Hematopoietic multipotent progenitor cell treated with erythropoietin and hydrocortisone succinate and interleukin-3 and kit ligand, for 6 days (in vitro differentiated cells): ENCODE results near the gene TSACC.
"Not testable (repeated sequence)": the region's sequence is repeated elsewhere in the genome, so short reads cannot be mapped to it uniquely, and the experiment has no call there.

Experiments used
- DNase-seq: peaks from one replicate; pipeline ENCODE4 v3.0.0-alpha.2; 2015

The TSACC gene

GRCh38 chr1:156347331-156347730 is 9.0 kb downstream of the TSACC start:
- no peak for DNase-seq

- DNase-seq: not testable (repeated sequence)
Measured at GRCh38 chr1:156352481-156352880, 14.2 kb downstream of the TSACC start.

DNA sequence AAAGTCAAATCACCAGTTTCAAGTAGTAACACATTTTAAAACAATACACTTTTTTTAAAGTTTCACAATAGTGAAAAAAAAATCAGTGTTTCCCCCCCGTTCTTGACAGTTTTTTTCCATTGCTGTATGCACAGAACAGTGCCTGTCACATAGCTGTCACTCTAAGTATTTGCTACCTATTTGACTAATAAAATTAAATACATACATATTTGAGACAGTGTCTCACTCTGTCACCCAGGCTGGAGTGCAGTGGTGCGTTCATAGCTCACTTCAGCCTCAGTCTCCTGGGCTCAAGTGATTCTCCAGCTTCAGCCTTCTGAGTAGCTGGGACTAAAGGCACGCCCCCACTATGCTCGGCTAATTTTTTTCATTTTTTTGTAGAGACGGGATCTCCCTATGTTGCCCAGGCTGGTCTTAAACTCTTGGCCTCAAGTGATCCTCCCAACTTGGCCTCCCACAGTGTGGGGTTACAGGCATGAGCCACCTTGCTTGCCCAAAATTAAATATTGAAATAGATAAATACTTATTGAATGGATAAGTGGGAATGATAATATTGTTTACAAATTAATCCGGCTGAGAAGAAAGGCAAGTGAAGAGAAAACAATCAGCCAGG is 18.0 kb downstream of the TSACC start:
- no peak for DNase-seq

GRCh38 chr1:156356875-156357534 is 18.7 kb downstream of the TSACC start:
- peak; percentile 61 for DNase-seq

GRCh38 chr1:156357977-156358376 is 19.7 kb downstream of the TSACC start:
- DNase-seq: no peak

- no peak for DNase-seq
Measured at GRCh38 chr1:156358641-156359040, 20.3 kb downstream of the TSACC start.

- DNase-seq: no peak
Measured at GRCh38 chr1:156359249-156359648, 20.9 kb downstream of the TSACC start.

GRCh38 chr1:156359973-156360372 is 21.6 kb downstream of the TSACC start:
- DNase-seq: no peak

DNA sequence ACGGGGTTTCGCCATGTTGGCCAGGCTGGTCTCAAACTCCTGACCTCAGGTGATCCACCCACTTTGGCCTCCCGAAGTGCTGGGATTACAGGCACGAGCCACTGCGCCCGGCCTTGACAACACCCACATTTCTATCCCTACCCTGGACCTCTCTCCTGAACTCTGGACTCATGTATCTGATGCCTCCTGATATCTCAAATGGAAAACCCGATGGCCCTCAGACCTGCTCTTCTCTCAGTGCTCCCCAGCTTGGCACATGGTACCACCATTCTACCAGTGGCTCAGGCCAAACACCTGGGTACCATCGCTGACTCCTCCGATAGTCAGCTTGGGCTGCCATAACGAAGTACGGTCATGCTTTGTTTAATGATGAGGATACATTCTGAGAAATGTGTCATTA is 22.2 kb downstream of the TSACC start:
- no peak for DNase-seq

DNA sequence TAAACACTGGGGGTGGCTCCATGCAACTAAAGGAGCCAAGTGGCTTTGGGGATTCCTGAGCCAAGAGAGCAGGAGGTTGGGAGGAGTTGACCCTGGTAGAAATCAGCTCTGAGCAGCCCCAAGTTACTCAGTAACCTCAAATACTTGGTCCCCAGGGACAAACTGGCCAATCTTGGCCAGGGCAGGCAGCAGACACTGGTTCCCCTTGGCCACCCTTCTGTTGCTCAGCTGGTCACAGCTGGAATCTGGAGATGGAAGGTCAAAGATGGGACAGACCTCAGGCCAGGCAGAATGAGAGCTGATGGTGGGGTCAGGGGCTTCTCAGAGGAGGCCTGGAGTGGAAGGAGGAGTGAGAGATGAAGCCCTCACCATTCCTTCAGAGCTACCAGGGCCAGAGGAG is 27.4 kb downstream of the TSACC start:
- no peak for DNase-seq

GRCh38 chr1:156366378-156367166 is 28.2 kb downstream of the TSACC start:
- DNase-seq: no peak

GRCh38 chr1:156367383-156368156 is 29.2 kb downstream of the TSACC start:
- DNase-seq: no peak

GRCh38 chr1:156368157-156368658 is 29.9 kb downstream of the TSACC start:
- DNase-seq: no peak

DNA sequence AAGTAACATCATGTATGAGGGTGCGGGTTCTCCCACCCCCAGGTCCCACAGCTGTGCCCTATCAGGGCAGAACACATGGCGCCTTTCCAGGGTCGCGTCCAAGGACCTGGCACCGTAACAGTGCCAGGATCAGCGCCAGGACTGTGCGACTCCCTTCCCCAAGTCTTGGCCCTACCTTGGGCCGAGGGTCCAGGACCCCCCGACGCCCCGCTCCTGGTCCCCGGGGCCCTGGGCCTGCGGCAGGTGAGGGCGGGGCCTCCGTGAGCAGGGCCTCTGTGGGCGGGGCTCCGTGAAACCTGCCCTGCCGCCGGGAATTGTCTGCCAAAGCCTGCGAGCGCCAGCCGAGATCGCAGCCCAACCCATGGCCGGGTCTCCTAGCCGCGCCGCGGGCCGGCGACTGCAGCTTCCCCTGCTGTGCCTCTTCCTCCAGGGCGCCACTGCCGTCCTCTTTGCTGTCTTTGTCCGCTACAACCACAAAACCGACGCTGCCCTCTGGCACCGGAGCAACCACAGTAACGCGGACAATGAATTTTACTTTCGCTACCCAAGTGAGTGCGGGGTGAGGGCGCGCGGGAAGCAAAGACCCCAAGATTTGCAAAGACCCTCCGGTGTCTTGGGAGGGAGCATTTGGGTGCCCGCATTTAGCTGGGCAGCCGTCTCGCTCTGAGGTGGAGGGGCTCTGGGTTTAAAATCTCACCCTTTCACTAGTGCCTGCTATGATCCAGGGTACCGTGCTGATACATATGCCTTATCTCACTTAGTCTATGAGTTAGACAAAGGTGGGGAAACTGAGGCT is 30.8 kb downstream of the TSACC start, which contains the start of gene RHBG:
Gene RHBG (plus strand): TSS at position 323 of the 796 bp plus-strand sequence. CDS start 39 bp downstream, at position 362.
- DNase-seq: peak; percentile 58

GRCh38 chr1:156369685-156370286 is 31.5 kb downstream of the TSACC start:
- not testable (repeated sequence) for DNase-seq

DNA sequence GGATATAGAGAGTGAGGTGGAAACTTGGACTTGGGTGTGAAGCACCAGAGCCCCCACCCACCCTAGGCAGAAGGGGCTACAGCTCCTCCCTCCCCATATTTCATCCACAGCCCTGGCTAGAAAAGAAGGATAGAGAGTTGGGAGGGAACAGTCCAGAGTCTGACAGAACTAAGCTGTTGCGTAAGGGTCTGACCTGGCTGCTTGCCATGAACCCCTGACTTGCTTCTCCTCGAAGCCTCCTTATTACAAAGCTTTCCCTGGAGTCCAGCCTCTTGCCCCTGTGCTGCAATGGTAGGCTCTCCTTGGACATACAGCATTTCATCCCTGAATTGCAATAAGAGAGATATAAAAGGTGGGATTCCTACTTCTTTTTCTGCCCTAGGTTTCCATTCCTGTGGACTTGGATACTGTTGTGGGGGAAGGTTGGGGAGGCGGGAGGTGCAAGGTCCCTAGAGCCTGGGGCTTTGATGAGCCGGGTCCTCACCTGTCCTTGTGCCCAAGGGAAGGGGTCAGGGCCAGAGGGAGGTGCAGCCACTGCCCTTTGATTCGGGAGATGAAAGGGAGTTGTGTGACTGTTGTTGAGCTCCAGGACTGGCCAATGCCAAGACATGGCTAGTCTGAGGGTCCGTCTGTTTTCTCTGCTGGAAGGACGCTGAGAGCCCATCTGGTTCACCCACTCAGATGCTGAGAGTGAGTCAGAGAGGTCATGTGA is 33.4 kb downstream of the TSACC start:
- DNase-seq: peak; percentile 56

DNA sequence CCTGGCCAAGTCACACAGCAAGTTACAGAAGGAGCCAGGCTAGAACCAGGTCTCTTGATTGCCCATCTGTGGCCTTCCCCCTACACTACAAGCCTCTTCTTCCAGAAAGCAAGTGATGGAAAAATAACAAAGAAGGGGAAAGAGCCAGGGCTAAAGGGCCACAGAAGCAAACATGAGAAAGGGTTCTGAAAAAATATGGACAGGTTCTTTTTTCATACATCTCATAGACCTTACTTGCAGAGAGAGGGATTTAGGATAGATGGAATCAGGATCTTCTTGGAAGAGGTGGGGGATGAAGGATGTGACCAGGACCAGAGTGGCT is 33.9 kb downstream of the TSACC start:
- DNase-seq: no peak

GRCh38 chr1:156372876-156373275 is 34.5 kb downstream of the TSACC start:
- DNase-seq: no peak

- DNase-seq: no peak
Measured at GRCh38 chr1:156373546-156373945, 35.2 kb downstream of the TSACC start.

DNA sequence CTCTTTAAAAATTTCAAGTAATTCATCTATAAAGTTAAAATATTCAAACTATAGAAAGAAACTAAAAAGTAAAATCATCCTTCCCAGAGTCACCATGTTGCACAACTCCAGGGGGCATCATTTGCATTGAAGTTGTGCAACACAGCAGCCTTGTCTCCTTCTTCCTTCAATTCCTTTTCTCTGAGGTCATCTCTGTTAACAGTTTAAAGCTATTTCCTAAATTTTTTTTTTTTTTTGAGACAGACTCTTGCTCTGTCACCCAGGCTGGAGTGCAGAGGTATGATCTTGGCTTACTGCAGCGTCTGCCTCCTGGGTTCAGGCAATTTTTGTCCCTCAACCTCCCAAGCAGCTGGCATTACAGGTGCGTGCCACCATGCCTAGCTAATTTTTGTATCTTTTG is 37.8 kb downstream of the TSACC start:
- no peak for DNase-seq
